ENCODE data around the gene HLA-DQA1.
"Not testable (repeated sequence)": the region's sequence is repeated elsewhere in the genome, so short reads cannot be mapped to it uniquely, and the experiment has no call there.

Gene HLA-DQA1

GRCh38 chr6:32645047-32645703 lies 8.0 kb downstream of the HLA-DQA1 start:
- DNase-seq (ENCODE audit: insufficient read length, low spot score) (no peak), FAIRE-seq (peak; percentile 68)
- TF ChIP-seq SPI1 (IDR thresholded peaks at IDR 0.05; ENCODE audit: low read depth, low read length): no peak
- peak; percentile 67 for TF ChIP-seq POLR2A (IDR thresholded peaks at IDR 0.05; ENCODE audit: low read depth, low read length)
- TF ChIP-seq TAF1 (IDR thresholded peaks at IDR 0.05; ENCODE audit: low read depth, low read length): no peak
- TF ChIP-seq PAX5 (IDR thresholded peaks at IDR 0.05; ENCODE audit: insufficient read depth, low read length, severe bottlenecking): no peak
- 0 out of 2 replicates have a peak, but pooled peaks have one; percentile 11 for TF ChIP-seq POU2F2 (IDR thresholded peaks at IDR 0.05; ENCODE audit: low read depth, low read length)
- TF ChIP-seq POLR2AphosphoS5 (IDR thresholded peaks at IDR 0.05; ENCODE audit: low read depth, low read length): peak; percentile 86

GRCh38 chr6:32655203-32655710 lies 18.1 kb downstream of the HLA-DQA1 start:
- TF ChIP-seq POLR2A (IDR thresholded peaks at IDR 0.05; ENCODE audit: low read depth, low read length) (peak; percentile 62; the same call in 1 of the 2 replicates), SPI1 (IDR thresholded peaks at IDR 0.05; ENCODE audit: low read depth, low read length) (no peak), TAF1 (IDR thresholded peaks at IDR 0.05; ENCODE audit: low read depth, low read length) (no peak), POLR2AphosphoS5 (IDR thresholded peaks at IDR 0.05; ENCODE audit: low read depth, low read length) (peak; percentile 60), PAX5 (IDR thresholded peaks at IDR 0.05; ENCODE audit: insufficient read depth, low read length, severe bottlenecking) (no peak), POU2F2 (IDR thresholded peaks at IDR 0.05; ENCODE audit: low read depth, low read length) (no peak)
- no peak for DNase-seq (ENCODE audit: insufficient read length, low spot score)
- FAIRE-seq: no peak

- not testable (repeated sequence) for DNase-seq (ENCODE audit: insufficient read length, low spot score); FAIRE-seq
- TF ChIP-seq POLR2A (IDR thresholded peaks at IDR 0.05; ENCODE audit: low read depth, low read length): peak; percentile 59; the same call in 1 of the 2 replicates
- peak; percentile 58; the same call in 1 of the 2 replicates for TF ChIP-seq POLR2AphosphoS5 (IDR thresholded peaks at IDR 0.05; ENCODE audit: low read depth, low read length)
Measured at GRCh38 chr6:32657329-32657728, 20.1 kb downstream of the HLA-DQA1 start.

GRCh38 chr6:32657819-32658218 lies 20.6 kb downstream of the HLA-DQA1 start:
- DNase-seq (ENCODE audit: insufficient read length, low spot score); FAIRE-seq: not testable (repeated sequence)

- FAIRE-seq (peak; percentile 84), DNase-seq (ENCODE audit: insufficient read length, low spot score) (no peak)
- TF ChIP-seq PAX5 (IDR thresholded peaks at IDR 0.05; ENCODE audit: insufficient read depth, low read length, severe bottlenecking): no peak
- peak; percentile 94 for TF ChIP-seq POLR2A (IDR thresholded peaks at IDR 0.05; ENCODE audit: low read depth, low read length)
- TF ChIP-seq SPI1 (IDR thresholded peaks at IDR 0.05; ENCODE audit: low read depth, low read length): no peak
- peak; percentile 92 for TF ChIP-seq POLR2AphosphoS5 (IDR thresholded peaks at IDR 0.05; ENCODE audit: low read depth, low read length)
- no peak for TF ChIP-seq TAF1 (IDR thresholded peaks at IDR 0.05; ENCODE audit: low read depth, low read length)
- peak; percentile 11; the same call in 1 of the 2 replicates for TF ChIP-seq POU2F2 (IDR thresholded peaks at IDR 0.05; ENCODE audit: low read depth, low read length)
Measured at GRCh38 chr6:32658268-32658897, 21.2 kb downstream of the HLA-DQA1 start.

GRCh38 chr6:32659856-32660595 lies 22.8 kb downstream of the HLA-DQA1 start:
- DNase-seq (ENCODE audit: insufficient read length, low spot score): no peak
- peak; percentile 76 for FAIRE-seq
- peak; percentile 80 for TF ChIP-seq POLR2A (IDR thresholded peaks at IDR 0.05; ENCODE audit: low read depth, low read length)
- peak; percentile 86 for TF ChIP-seq POLR2AphosphoS5 (IDR thresholded peaks at IDR 0.05; ENCODE audit: low read depth, low read length)
- peak; percentile 24; the same call in 1 of the 2 replicates for TF ChIP-seq TAF1 (IDR thresholded peaks at IDR 0.05; ENCODE audit: low read depth, low read length)
- no peak for TF ChIP-seq SPI1 (IDR thresholded peaks at IDR 0.05; ENCODE audit: low read depth, low read length)
- TF ChIP-seq PAX5 (IDR thresholded peaks at IDR 0.05; ENCODE audit: insufficient read depth, low read length, severe bottlenecking): no peak
- TF ChIP-seq POU2F2 (IDR thresholded peaks at IDR 0.05; ENCODE audit: low read depth, low read length): peak; percentile 50; the same call in 1 of the 2 replicates

GRCh38 chr6:32662099-32662498 lies 24.9 kb downstream of the HLA-DQA1 start:
- FAIRE-seq (peak; percentile 45), DNase-seq (ENCODE audit: insufficient read length, low spot score) (no peak)
- no peak for TF ChIP-seq SPI1 (IDR thresholded peaks at IDR 0.05; ENCODE audit: low read depth, low read length)
- TF ChIP-seq POU2F2 (IDR thresholded peaks at IDR 0.05; ENCODE audit: low read depth, low read length): peak; percentile 34; the same call in 1 of the 2 replicates
- TF ChIP-seq POLR2A (IDR thresholded peaks at IDR 0.05; ENCODE audit: low read depth, low read length): peak; percentile 70
- TF ChIP-seq PAX5 (IDR thresholded peaks at IDR 0.05; ENCODE audit: insufficient read depth, low read length, severe bottlenecking): no peak
- no peak for TF ChIP-seq TAF1 (IDR thresholded peaks at IDR 0.05; ENCODE audit: low read depth, low read length)
- TF ChIP-seq POLR2AphosphoS5 (IDR thresholded peaks at IDR 0.05; ENCODE audit: low read depth, low read length): peak; percentile 62; the same call in 1 of the 2 replicates

GRCh38 chr6:32662836-32663235 lies 25.6 kb downstream of the HLA-DQA1 start:
- TF ChIP-seq SPI1 (IDR thresholded peaks at IDR 0.05; ENCODE audit: low read depth, low read length): no peak
- no peak for TF ChIP-seq POLR2A (IDR thresholded peaks at IDR 0.05; ENCODE audit: low read depth, low read length)
- TF ChIP-seq TAF1 (IDR thresholded peaks at IDR 0.05; ENCODE audit: low read depth, low read length): no peak
- no peak for TF ChIP-seq POLR2AphosphoS5 (IDR thresholded peaks at IDR 0.05; ENCODE audit: low read depth, low read length)
- TF ChIP-seq POU2F2 (IDR thresholded peaks at IDR 0.05; ENCODE audit: low read depth, low read length): no peak
- no peak for TF ChIP-seq PAX5 (IDR thresholded peaks at IDR 0.05; ENCODE audit: insufficient read depth, low read length, severe bottlenecking)
- FAIRE-seq (no peak), DNase-seq (ENCODE audit: insufficient read length, low spot score) (no peak)

GRCh38 chr6:32664354-32664753 lies 27.1 kb downstream of the HLA-DQA1 start:
- FAIRE-seq (peak; percentile 66), DNase-seq (ENCODE audit: insufficient read length, low spot score) (no peak)
- TF ChIP-seq TAF1 (IDR thresholded peaks at IDR 0.05; ENCODE audit: low read depth, low read length): no peak
- TF ChIP-seq SPI1 (IDR thresholded peaks at IDR 0.05; ENCODE audit: low read depth, low read length): no peak
- no peak for TF ChIP-seq POLR2A (IDR thresholded peaks at IDR 0.05; ENCODE audit: low read depth, low read length)
- peak; percentile 81; the same call in 1 of the 2 replicates for TF ChIP-seq POLR2AphosphoS5 (IDR thresholded peaks at IDR 0.05; ENCODE audit: low read depth, low read length)
- TF ChIP-seq POU2F2 (IDR thresholded peaks at IDR 0.05; ENCODE audit: low read depth, low read length): no peak
- no peak for TF ChIP-seq PAX5 (IDR thresholded peaks at IDR 0.05; ENCODE audit: insufficient read depth, low read length, severe bottlenecking)
